Aortic smooth muscle cell (primary cell): ENCODE results near the gene ERG. TPM values are rescaled to one million over a fixed set of nuclear protein-coding genes. Genes with fewer than 3 reads are reported as not detected.

Experiments used
- total RNA-seq: library from RNA; depleted of rRNA; stranded (reverse); fragments of >200 nt; gene quantifications from 2 replicates; pipeline ENCODE4 v1.2.3, GENCODE V29; 2014

Gene ERG
- 16.0 and 59.9 TPM in 2 replicates for total RNA-seq

DNA sequence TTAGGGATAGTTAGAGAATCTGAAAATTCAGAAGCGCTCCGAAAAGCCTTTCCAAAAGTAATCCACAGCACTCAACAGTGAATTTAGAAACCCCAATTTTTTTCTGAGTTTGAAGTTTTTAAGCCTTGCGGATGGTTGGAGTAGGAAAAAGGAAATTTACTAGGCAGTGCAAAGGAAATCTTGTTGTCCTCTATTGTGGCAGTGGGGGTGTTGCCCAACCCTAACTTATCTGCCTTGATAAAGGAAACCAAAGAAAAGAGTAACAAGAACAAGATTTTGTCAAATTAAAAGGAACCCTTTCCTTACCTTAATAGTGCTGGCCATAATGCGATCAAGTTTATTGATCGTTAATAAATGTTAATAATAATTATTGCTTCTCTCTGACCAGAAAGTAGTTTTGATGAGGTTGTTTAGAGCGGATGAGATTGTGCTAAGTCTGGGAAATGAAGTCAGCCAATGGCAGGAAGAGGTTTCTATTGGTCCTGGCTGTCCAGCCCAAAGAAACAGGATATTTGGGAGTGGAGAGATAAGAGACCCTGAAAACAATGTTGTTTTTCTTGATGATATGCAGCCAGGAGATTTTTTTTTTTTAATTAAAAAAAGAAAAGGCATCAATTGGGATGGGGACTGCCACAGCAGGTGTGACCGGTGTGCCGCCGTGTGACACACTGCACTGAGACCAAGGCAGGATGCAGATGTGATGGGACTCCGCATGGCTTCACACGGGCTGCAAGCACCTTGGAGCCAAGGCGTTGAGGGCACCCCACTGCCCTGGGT lies at the start of gene ERG:
ERG (minus strand) TSS at position 421 of the 777 bp plus-strand sequence; CDS start at position 324, 97 bp downstream.

Other genes starting within 250 kb of the ERG start
- 0.12 and 0.13 TPM in 2 replicates for gene KCNJ15, start 241.5 kb downstream of the ERG start, total RNA-seq